Ovary (tissue), 9 donors: Measurements from ENCODE around the gene SYT6. TPM values are rescaled to one million over a fixed set of nuclear protein-coding genes. Genes with fewer than 3 reads are reported as not detected.

ENCODE experiments used
- DNase-seq, 5 donors: peaks; one replicate each; pipeline ENCODE4 v3.0.0-alpha.2; 2019 to 2020
- H3K27ac ChIP-seq, 2 donors: fragments of 200-600 bp; one replicate each; pipeline versions ENCODE4 v1.5.1 to v1.8.0; 2019 to 2022
- H3K27me3 ChIP-seq: fragments of 200-600 bp; one replicate; pipeline ENCODE4 v1.8.0; 2022
- H3K36me3 ChIP-seq: fragments of 200-600 bp; sonication (generic); one replicate; pipeline ENCODE4 v1.5.1; 2019
- H3K4me1 ChIP-seq: one replicate; pipeline ENCODE4 v1.8.1; 2013; ENCODE audit warnings: mild to moderate bottlenecking, moderate library complexity; ENCODE audit not compliant: insufficient read depth
- H3K4me3 ChIP-seq: fragments of 200-600 bp; sonication (generic); one replicate; pipeline ENCODE4 v1.5.1; 2017
- H3K9me3 ChIP-seq, 2 donors: fragments of 200-600 bp in 1 of 2; sonication (generic) in 1 of 2; one replicate each; pipeline versions ENCODE4 v1.5.1 to v1.8.1; 2013 to 2019; ENCODE audit warnings: mild to moderate bottlenecking in 1 of 2, moderate library complexity in 1 of 2
- EP300 ChIP-seq: sonication (generic); formaldehyde crosslinking; IDR thresholded peaks from one replicate; pipeline ENCODE4 v1.6.1; 2017; ENCODE audit warnings: antibody characterized with exemption
- POLR2A ChIP-seq: fragments of 450-650 bp; IDR thresholded peaks from one replicate; pipeline ENCODE4 v1.6.1; 2017; ENCODE audit warnings: antibody characterized with exemption, mild to moderate bottlenecking, moderate library complexity
- WGBS, 3 donors: extraction: QIAGEN DNeasy Blood & Tissue Kit in 1 of 3; methylation state at CpG; one replicate each; pipeline versions ENCODE4 v1.1.5 to v1.1.7; 2013 to 2017; 5-methylcytosine and 5-hydroxymethylcytosine counted together
- intact Hi-C, 4 donors: fragments of 100-400 bp; cut with DNase I; formaldehyde crosslinking; loops; one replicate each; pipeline versions ENCODE4 v1.11.0 to v1.15.1; 2022 to 2023
- polyA plus RNA-seq, 2 donors: library from polyadenylated mRNA; stranded (reverse); fragments of 200-250 nt in 1 of 2; fragments of 350-450 nt in 1 of 2; fragmentation: Illumina TruSeq in 1 of 2; extraction: RNeasy Lipid Tissue Mini Kit (QIAGEN cat#74804) in 1 of 2; gene quantifications; one replicate each; pipeline ENCODE4 v1.2.3, GENCODE V29; 2013 to 2014
- total RNA-seq, 7 donors: library from RNA; depleted of rRNA in 2 of 7; stranded (reverse); fragments of >200 nt in 2 of 7; fragmentation: NEBNext Ultra II Directional in 3 of 7; extraction: Animal tissue kit (Norgen Biotek cat#: 25700) in 3 of 7; gene quantifications; one replicate each; pipeline versions ENCODE4 v1.1.0 to v1.2.4, GENCODE V29; 2016 to 2023
- TF ChIP-seq, protein P1 (sequence below), 3 donors: fragments of 450-650 bp in 2 of 3; fragments of 200-600 bp in 1 of 3; IDR thresholded peaks; one replicate each; pipeline versions ENCODE4 v1.5.1 to v1.8.0; 2016 to 2022; ENCODE audit warnings: antibody characterized with exemption in 3 of 3, mild to moderate bottlenecking in 1 of 3
- donor health status: DM: no; HTN: no; CAD: no; lungs with moderate emphysema.
- donor health status: DM: no; HTN: no; CAD: no.
- donor health status: Bipolar disorder and iron deficiency.
- donor health status: DM: yes; HTN: yes; CAD: no.
- donor health status: DM: no; HTN: no; CAD: no.
- donor health status: DM: yes; HTN: yes; CAD: no.

The SYT6 gene
- total and polyA plus RNA-seq, 9 donors: 0.13 to 2.2 (median 0.35) TPM

DNA sequence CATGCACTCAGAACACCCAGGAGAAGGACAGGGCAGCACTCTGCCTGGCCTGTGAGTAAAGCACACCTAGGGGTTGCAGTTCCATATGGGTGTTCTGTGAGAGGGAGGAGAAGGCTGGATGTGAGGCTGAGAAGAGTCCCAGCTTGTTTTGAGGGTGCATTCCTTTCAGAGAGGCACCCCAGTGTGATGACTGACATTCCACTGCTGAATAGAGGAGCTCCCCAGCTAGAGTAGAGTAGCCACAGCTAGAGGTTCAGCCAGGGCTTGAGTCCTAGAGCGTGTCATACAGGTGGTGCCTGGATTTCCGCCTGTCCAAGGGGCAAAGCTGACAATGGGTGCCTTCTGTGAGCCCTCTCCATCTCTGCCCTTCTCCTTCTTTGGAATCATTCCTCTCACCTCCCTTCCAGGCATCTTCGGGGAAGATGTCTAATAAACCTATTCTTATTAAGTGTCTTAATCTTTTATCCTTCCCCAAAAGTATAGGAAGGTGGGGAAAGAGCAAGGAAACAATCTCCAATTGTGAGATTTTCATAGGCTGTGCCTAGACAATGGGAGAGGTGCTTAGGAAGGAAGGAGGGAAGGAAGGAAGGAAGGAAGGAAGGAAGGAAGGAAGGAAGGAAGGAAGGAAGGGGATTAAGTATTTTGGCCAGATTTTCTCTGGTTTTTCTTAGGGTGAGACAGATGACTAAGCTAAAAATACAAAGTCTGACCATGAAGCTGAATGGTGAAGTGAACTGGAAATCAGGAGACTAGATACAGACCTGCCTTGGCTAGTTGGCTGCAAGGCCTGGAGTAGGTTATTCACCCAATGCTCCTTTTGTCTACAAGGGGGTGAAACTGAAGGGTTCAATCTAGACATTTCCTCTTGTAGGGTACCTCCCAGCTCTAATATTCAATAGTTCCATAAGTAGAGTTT, 43.6 kb upstream of the SYT6 start:
- no peaks in the 10 kb centered on the region for H3K9me3 ChIP-seq
- DNase-seq: no peak
- intact Hi-C loops: no loop called here
- no peaks in the 10 kb centered on the region for H3K27me3 ChIP-seq
- H3K4me3 ChIP-seq: no peak overlapping the region
- H3K27ac ChIP-seq: no peak overlapping the region
- TF ChIP-seq POLR2A: no peak
- no peak for TF ChIP-seq EP300
- TF ChIP-seq, protein P1, sequence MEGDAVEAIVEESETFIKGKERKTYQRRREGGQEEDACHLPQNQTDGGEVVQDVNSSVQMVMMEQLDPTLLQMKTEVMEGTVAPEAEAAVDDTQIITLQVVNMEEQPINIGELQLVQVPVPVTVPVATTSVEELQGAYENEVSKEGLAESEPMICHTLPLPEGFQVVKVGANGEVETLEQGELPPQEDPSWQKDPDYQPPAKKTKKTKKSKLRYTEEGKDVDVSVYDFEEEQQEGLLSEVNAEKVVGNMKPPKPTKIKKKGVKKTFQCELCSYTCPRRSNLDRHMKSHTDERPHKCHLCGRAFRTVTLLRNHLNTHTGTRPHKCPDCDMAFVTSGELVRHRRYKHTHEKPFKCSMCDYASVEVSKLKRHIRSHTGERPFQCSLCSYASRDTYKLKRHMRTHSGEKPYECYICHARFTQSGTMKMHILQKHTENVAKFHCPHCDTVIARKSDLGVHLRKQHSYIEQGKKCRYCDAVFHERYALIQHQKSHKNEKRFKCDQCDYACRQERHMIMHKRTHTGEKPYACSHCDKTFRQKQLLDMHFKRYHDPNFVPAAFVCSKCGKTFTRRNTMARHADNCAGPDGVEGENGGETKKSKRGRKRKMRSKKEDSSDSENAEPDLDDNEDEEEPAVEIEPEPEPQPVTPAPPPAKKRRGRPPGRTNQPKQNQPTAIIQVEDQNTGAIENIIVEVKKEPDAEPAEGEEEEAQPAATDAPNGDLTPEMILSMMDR (IDR thresholded peaks at IDR 0.05): no peak
- H3K4me1 ChIP-seq: peaks cover 3% of the 10 kb centered on the region
- H3K36me3 ChIP-seq: no peaks in the 10 kb centered on the region
- WGBS, 3 donors: 80 to 92% (median 89%) methylated on average over 3 of the region's 3 CpGs

DNA sequence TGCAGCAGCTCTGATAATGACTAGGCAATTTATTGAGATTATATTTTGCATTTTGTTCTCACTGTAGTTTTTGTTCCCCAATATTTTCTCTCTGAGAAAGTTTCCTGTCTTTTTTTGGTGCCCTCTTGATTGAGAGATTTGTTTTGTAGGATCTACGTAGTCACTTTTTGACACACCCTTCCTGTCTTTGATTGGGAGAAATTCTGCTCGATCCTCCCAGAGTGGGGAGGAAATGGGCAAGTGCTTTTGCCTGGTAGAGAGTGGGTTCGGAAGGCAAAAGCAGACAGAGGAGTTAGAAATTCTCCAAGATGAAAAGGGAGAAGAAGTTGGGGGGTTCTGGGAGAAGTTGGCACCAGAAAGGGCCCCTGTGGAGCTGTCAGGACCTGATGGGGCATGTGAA, 42.1 kb upstream of the SYT6 start:
- DNase-seq: no peak
- no peaks in the 10 kb centered on the region for H3K27me3 ChIP-seq
- peaks cover 3% of the 10 kb centered on the region for H3K4me1 ChIP-seq
- 66 to 79% (median 77%) methylated on average over 3 of the region's 3 CpGs for WGBS, 3 donors
- intact Hi-C loops: no loop called here
- H3K4me3 ChIP-seq: no peak overlapping the region
- TF ChIP-seq EP300 (no peak), POLR2A (no peak)
- TF ChIP-seq, protein P1 (IDR thresholded peaks at IDR 0.05): no peak
- H3K36me3 ChIP-seq: no peaks in the 10 kb centered on the region
- H3K9me3 ChIP-seq: no peaks in the 10 kb centered on the region
- H3K27ac ChIP-seq: no peak overlapping the region

DNA sequence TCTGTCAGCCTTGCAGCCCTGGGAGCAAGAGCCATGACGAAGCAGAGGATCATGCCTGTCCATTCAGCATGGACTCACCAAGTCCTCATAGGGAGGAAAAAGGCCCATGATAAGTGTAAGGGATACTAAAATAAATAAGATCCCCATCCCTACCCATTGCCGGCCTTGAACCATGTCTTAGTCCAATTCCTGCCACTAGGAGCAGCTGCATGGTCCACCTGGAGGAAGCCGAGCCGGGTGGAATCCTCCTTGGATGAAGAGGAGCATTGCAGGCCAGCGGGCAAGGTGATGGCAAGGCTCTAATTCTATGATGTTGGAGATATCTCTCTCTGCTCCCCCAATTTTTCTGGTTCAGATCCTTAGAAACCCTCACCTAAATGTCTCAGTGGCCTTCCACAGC, 38.7 kb upstream of the SYT6 start:
- DNase-seq: no peak
- H3K4me1 ChIP-seq: no peaks in the 10 kb centered on the region
- 66 to 67% (median 66%) methylated on average over 5 of the region's 5 CpGs for WGBS, 3 donors
- TF ChIP-seq POLR2A: no peak
- TF ChIP-seq EP300: no peak
- TF ChIP-seq, protein P1 (IDR thresholded peaks at IDR 0.05): no peak
- H3K27ac ChIP-seq: no peak overlapping the region
- H3K27me3 ChIP-seq: no peaks in the 10 kb centered on the region
- H3K36me3 ChIP-seq: no peaks in the 10 kb centered on the region
- intact Hi-C loops: no loop called here
- no peak overlapping the region for H3K4me3 ChIP-seq
- H3K9me3 ChIP-seq: no peaks in the 10 kb centered on the region

DNA sequence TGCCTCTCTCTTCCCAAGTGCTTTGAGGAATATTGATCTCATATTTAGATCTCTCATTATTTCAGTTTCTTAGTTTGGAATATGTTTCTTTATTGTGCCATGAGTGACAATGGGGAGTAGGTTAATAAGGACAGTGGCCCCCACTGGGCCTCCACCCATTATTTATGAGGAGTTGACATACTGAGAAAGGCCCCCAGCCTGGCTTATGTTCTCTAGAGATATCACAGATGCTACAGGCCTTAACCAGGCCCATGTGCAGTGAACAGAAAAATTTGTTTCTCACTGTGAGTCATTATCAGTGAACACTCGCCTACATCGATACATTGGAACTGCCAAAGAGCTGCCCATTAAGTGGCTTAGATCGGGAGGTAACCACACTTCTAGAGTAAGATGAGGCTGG, 35.7 kb upstream of the SYT6 start:
- no peak for DNase-seq
- intact Hi-C loops: no loop called here
- TF ChIP-seq EP300: no peak
- TF ChIP-seq, protein P1 (IDR thresholded peaks at IDR 0.05): no peak
- no peak for TF ChIP-seq POLR2A
- no peaks in the 10 kb centered on the region for H3K36me3 ChIP-seq
- H3K27me3 ChIP-seq: no peaks in the 10 kb centered on the region
- H3K4me1 ChIP-seq: no peaks in the 10 kb centered on the region
- no peak overlapping the region for H3K27ac ChIP-seq
- H3K4me3 ChIP-seq: no peak overlapping the region
- no peaks in the 10 kb centered on the region for H3K9me3 ChIP-seq
- 93 to 95% (median 95%) methylated on average over 3 of the region's 3 CpGs for WGBS, 3 donors
